NCI-H2171 treated with DMSO at 0.1 percent for 48 hours (cell line): ENCODE data around the gene DOCK4.
A peak's percentile ranks its signal among the peaks of the same experiment; 100 is the strongest.
"Not testable (repeated sequence)": the region's sequence is repeated elsewhere in the genome, so short reads cannot be mapped to it uniquely, and the experiment has no call there.

ENCODE experiments used
- DNase-seq: peaks from one replicate; lab custom pipeline; 2025; lab: John Stamatoyannopoulos, UW

The DOCK4 gene

GRCh38 chr7:111953611-111954010 lies 252.6 kb downstream of the DOCK4 start:
- DNase-seq: peak; percentile 82

GRCh38 chr7:111952783-111953182 lies 253.4 kb downstream of the DOCK4 start:
- DNase-seq: no peak

GRCh38 chr7:111951052-111951451 lies 255.1 kb downstream of the DOCK4 start:
- DNase-seq: no peak

- DNase-seq: no peak
Observed at GRCh38 chr7:111942450-111943081, 263.6 kb downstream of the DOCK4 start.

GRCh38 chr7:111937163-111937562 lies 269.0 kb downstream of the DOCK4 start:
- DNase-seq: no peak

- no peak for DNase-seq
Observed at GRCh38 chr7:111933609-111934008, 272.6 kb downstream of the DOCK4 start.

GRCh38 chr7:111931958-111932357 lies 274.2 kb downstream of the DOCK4 start:
- DNase-seq: no peak

- DNase-seq: no peak
Observed at GRCh38 chr7:111931016-111931517, 275.1 kb downstream of the DOCK4 start.

- no peak for DNase-seq
Observed at GRCh38 chr7:111929264-111929663, 276.9 kb downstream of the DOCK4 start.

- no peak for DNase-seq
Observed at GRCh38 chr7:111927353-111928019, 278.7 kb downstream of the DOCK4 start.

GRCh38 chr7:111920329-111920728 lies 285.9 kb downstream of the DOCK4 start:
- DNase-seq: no peak

- no peak for DNase-seq
Observed at GRCh38 chr7:111919631-111920179, 286.5 kb downstream of the DOCK4 start.

GRCh38 chr7:111919164-111919563 lies 287.0 kb downstream of the DOCK4 start:
- DNase-seq: no peak

- DNase-seq: no peak
Observed at GRCh38 chr7:111918461-111918860, 287.7 kb downstream of the DOCK4 start.

GRCh38 chr7:111917404-111917803 lies 288.8 kb downstream of the DOCK4 start:
- not testable (repeated sequence) for DNase-seq

GRCh38 chr7:111914291-111914690 lies 291.9 kb downstream of the DOCK4 start:
- no peak for DNase-seq

GRCh38 chr7:111911166-111911961 lies 294.8 kb downstream of the DOCK4 start:
- DNase-seq: no peak

GRCh38 chr7:111910656-111911055 lies 295.5 kb downstream of the DOCK4 start:
- no peak for DNase-seq

GRCh38 chr7:111908673-111909072 lies 297.5 kb downstream of the DOCK4 start:
- DNase-seq: not testable (repeated sequence)

GRCh38 chr7:111903797-111904196 lies 302.4 kb downstream of the DOCK4 start:
- DNase-seq: no peak

GRCh38 chr7:111903016-111903415 lies 303.2 kb downstream of the DOCK4 start:
- no peak for DNase-seq

- no peak for DNase-seq
Observed at GRCh38 chr7:111900283-111900682, 305.9 kb downstream of the DOCK4 start.

GRCh38 chr7:111895049-111895448 lies 311.1 kb downstream of the DOCK4 start:
- DNase-seq: no peak
